H1 (cell line): Measurements from ENCODE around the gene SPEF1.

Experiments
- ASH2L ChIP-seq: fragments of 200-600, 300-600 bp; sonication (generic); IDR thresholded peaks from one replicate; pipeline ENCODE4 v1.7.1; 2017; ENCODE audit warnings: low read length
- CHD2 ChIP-seq: IDR thresholded peaks from 2 replicates; pipeline ENCODE4 v1.6.1; 2012; ENCODE audit warnings: low read length, improper control_type of control experiment
- EGR1 ChIP-seq: IDR thresholded peaks from 2 replicates; pipeline ENCODE4 v1.6.1; 2011; ENCODE audit warnings: low read depth, low read length, borderline replicate concordance
- NRF1 ChIP-seq: IDR thresholded peaks from 2 replicates; pipeline ENCODE4 v1.6.1; 2011; ENCODE audit warnings: mild to moderate bottlenecking, low read depth, low read length, improper control_type of control experiment
- POLR2A ChIP-seq, 2 experiments: IDR thresholded peaks; 1 replicate in 1 of 2; 2 replicates in 1 of 2; pipeline ENCODE4 v1.6.1; 2011; ENCODE audit warnings: low read depth in 2 of 2, low read length in 2 of 2, mild to moderate bottlenecking in 2 of 2; ENCODE audit errors: control extremely low read depth in 1 of 2
- POLR2AphosphoS5 ChIP-seq: IDR thresholded peaks from 2 replicates; pipeline ENCODE4 v1.6.1; 2011; ENCODE audit warnings: low read depth, low read length
- RAD21 ChIP-seq, 2 experiments: IDR thresholded peaks in 1 of 2; conservative IDR thresholded peaks in 1 of 2; 2 replicates each; pipeline ENCODE4 v1.6.1; 2011; ENCODE audit warnings: low read depth in 2 of 2, low read length in 2 of 2, improper control_type of control experiment in 1 of 2, inconsistent platforms in 1 of 2, mild to moderate bottlenecking in 1 of 2, moderate library complexity in 1 of 2
- RFX5 ChIP-seq: IDR thresholded peaks from 2 replicates; pipeline ENCODE4 v1.6.1; 2011; ENCODE audit warnings: low read depth, low read length, improper control_type of control experiment, borderline replicate concordance
- SP1 ChIP-seq: IDR thresholded peaks from 2 replicates; pipeline ENCODE4 v1.6.1; 2011; ENCODE audit warnings: low read depth, low read length
- SRF ChIP-seq: IDR thresholded peaks from 2 replicates; pipeline ENCODE4 v1.6.1; 2011; ENCODE audit warnings: mild to moderate bottlenecking, low read depth, low read length, moderate library complexity
- YY1 ChIP-seq: IDR thresholded peaks from 2 replicates; pipeline ENCODE4 v1.6.1; 2011; ENCODE audit warnings: low read depth, mild to moderate bottlenecking, low read length
- TF ChIP-seq, protein P1 (sequence below): IDR thresholded peaks from 2 replicates; pipeline ENCODE4 v1.6.1; 2012; ENCODE audit warnings: inconsistent platforms
- TF ChIP-seq, protein P2 (sequence below), 3 experiments: IDR thresholded peaks; 1 replicate in 2 of 3; 2 replicates in 1 of 3; pipeline versions ENCODE4 v1.5.1 to v1.6.1; 2011; ENCODE audit warnings: low read length in 3 of 3, mild to moderate bottlenecking in 3 of 3, inconsistent platforms in 2 of 3, low read depth in 1 of 3, moderate library complexity in 1 of 3; ENCODE audit not compliant: insufficient read depth in 1 of 3; ENCODE audit errors: control extremely low read depth in 1 of 3

DNA sequence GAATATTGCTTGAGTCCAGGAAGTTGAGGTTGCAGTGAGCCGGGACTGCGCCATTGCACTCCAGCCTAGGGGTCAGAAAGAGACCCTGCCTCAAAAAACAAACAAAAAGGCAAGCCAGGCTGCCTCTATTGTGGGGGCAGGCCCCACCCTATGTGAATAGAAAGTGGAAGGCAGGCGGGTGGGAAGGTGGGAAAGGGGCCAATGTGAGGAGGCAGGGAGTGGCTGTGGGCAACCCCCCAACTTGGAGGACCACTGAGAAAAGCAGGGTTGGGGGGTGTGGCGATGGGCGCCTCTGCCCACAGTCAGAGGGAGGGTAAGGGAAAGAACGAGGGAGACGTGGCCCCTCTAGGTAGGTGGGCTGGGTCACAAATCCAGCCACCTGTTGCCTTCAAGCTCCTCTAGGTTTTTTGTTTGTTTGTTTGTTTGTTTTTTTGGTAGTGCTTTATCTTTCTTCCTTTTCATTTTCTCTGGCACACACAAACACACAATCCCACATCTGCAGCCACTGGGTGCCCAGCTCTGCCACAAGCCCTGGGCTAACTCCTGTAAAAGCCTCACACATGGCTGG, 33.8 kb upstream of the SPEF1 start:
- TF ChIP-seq RAD21 (IDR thresholded peaks at IDR 0.05 in 1 of 2, conservative IDR thresholded peaks at IDR 0.05 in 1 of 2; ENCODE audit: low read depth in 2 of 2, low read length in 2 of 2) (no peak), NRF1 (no peak), EGR1 (no peak), POLR2A (IDR thresholded peaks at IDR 0.05; ENCODE audit: control extremely low read depth in 1 of 2, low read depth in 2 of 2, low read length in 2 of 2) (no peak), SP1 (no peak), CHD2 (no peak), YY1 (no peak), ASH2L (no peak), RFX5 (no peak), POLR2AphosphoS5 (no peak), SRF (no peak)
- TF ChIP-seq, protein P1, sequence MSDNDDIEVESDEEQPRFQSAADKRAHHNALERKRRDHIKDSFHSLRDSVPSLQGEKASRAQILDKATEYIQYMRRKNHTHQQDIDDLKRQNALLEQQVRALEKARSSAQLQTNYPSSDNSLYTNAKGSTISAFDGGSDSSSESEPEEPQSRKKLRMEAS, result no peak
- TF ChIP-seq, protein P2, sequence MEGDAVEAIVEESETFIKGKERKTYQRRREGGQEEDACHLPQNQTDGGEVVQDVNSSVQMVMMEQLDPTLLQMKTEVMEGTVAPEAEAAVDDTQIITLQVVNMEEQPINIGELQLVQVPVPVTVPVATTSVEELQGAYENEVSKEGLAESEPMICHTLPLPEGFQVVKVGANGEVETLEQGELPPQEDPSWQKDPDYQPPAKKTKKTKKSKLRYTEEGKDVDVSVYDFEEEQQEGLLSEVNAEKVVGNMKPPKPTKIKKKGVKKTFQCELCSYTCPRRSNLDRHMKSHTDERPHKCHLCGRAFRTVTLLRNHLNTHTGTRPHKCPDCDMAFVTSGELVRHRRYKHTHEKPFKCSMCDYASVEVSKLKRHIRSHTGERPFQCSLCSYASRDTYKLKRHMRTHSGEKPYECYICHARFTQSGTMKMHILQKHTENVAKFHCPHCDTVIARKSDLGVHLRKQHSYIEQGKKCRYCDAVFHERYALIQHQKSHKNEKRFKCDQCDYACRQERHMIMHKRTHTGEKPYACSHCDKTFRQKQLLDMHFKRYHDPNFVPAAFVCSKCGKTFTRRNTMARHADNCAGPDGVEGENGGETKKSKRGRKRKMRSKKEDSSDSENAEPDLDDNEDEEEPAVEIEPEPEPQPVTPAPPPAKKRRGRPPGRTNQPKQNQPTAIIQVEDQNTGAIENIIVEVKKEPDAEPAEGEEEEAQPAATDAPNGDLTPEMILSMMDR (IDR thresholded peaks at IDR 0.05; ENCODE audit: control extremely low read depth in 1 of 3, insufficient read depth in 1 of 3, low read depth in 1 of 3, low read length in 3 of 3), result no peak
